Fibroblast of mammary gland (primary cell): Measurements from ENCODE around the gene GHSR.

Source experiments
- DNase-seq: peaks from one replicate; pipeline ENCODE4 v3.0.0-alpha.2; 2010; ENCODE audit warnings: low read depth
- H3K4me3 ChIP-seq: 2 replicates; pipeline ENCODE4 v1.5.1; 2011; ENCODE audit warnings: low read depth, mild to moderate bottlenecking, low read length, moderate library complexity; ENCODE audit not compliant: control insufficient read depth
- TF ChIP-seq, protein P1 (sequence below): conservative IDR thresholded peaks from 2 replicates; pipeline ENCODE4 v1.5.1; 2011; ENCODE audit warnings: low read depth, low read length, inconsistent platforms; ENCODE audit not compliant: control insufficient read depth, insufficient read depth

Gene GHSR

GRCh38 chr3:172397716-172398405 lies 50.4 kb downstream of the GHSR start:
- TF ChIP-seq, protein P1, sequence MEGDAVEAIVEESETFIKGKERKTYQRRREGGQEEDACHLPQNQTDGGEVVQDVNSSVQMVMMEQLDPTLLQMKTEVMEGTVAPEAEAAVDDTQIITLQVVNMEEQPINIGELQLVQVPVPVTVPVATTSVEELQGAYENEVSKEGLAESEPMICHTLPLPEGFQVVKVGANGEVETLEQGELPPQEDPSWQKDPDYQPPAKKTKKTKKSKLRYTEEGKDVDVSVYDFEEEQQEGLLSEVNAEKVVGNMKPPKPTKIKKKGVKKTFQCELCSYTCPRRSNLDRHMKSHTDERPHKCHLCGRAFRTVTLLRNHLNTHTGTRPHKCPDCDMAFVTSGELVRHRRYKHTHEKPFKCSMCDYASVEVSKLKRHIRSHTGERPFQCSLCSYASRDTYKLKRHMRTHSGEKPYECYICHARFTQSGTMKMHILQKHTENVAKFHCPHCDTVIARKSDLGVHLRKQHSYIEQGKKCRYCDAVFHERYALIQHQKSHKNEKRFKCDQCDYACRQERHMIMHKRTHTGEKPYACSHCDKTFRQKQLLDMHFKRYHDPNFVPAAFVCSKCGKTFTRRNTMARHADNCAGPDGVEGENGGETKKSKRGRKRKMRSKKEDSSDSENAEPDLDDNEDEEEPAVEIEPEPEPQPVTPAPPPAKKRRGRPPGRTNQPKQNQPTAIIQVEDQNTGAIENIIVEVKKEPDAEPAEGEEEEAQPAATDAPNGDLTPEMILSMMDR = no peak
- DNase-seq = peak; percentile 79

DNA sequence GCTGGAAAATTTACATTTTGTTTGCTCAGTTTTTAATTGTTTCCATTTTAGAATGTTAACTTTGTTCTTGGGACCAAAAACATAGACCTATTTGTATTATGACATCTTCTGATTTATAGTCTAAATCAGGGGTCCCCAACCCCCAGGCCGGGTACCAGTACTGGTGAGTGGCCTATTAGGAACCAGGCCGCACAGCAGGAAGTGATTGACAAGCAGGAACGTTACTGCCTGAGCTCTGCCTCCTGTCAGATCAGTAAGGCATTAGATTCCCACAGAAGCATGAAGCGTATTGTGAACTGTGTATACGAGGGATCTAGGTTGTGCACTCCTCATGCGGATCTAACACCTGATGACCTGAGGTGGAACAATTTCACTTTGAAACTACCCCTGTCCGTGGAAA lies 51.9 kb downstream of the GHSR start:
- TF ChIP-seq, protein P1 = no peak
- no peak for DNase-seq
- no peak overlapping the region for H3K4me3 ChIP-seq

More at GRCh38 chr3:172397716-172398405, 50.4 kb downstream of the GHSR start:
- no peak overlapping the region for H3K4me3 ChIP-seq

- DNase-seq = no peak
- TF ChIP-seq, protein P1 = no peak
Observed at GRCh38 chr3:172394692-172395091, 53.6 kb downstream of the GHSR start.

More at GRCh38 chr3:172394692-172395091, 53.6 kb downstream of the GHSR start:
- H3K4me3 ChIP-seq = no peak overlapping the region
